Measurements from ENCODE around the gene FIG4.

GRCh38 chr6:109701221-109701620 lies 10.1 kb downstream of the FIG4 start:
- TF ChIP-seq POLR2AphosphoS5 (IDR thresholded peaks at IDR 0.05; ENCODE audit: low read depth, low read length) (no peak), TAF1 (IDR thresholded peaks at IDR 0.05; ENCODE audit: borderline replicate concordance, low read depth, low read length) (no peak), CTCF (IDR thresholded peaks at IDR 0.05) (no peak), JUND (IDR thresholded peaks at IDR 0.05) (no peak), IRF3 (IDR thresholded peaks at IDR 0.05; ENCODE audit: low read depth, low read length) (no peak), ZBTB33 (IDR thresholded peaks at IDR 0.05; ENCODE audit: borderline replicate concordance, low read depth) (no peak), FOXJ3 (CRISPR knock-in tag; IDR thresholded peaks at IDR 0.05) (no peak), GABPA (IDR thresholded peaks at IDR 0.05; ENCODE audit: low read depth) (no peak), SMC3 (IDR thresholded peaks at IDR 0.05; ENCODE audit: low read depth, low read length) (no peak), NFIC (IDR thresholded peaks at IDR 0.05; ENCODE audit: borderline replicate concordance) (no peak), MAX (IDR thresholded peaks at IDR 0.05; ENCODE audit: low read depth) (no peak), RCOR1 (IDR thresholded peaks at IDR 0.05; ENCODE audit: low read length) (no peak), REST (IDR thresholded peaks at IDR 0.05; ENCODE audit: low read depth, low read length) (no peak)
